GM12801 (cell line): Measurements from ENCODE around the gene GPC5.

Experiments
- TF ChIP-seq, protein P1 (sequence below): IDR thresholded peaks from one replicate; pipeline ENCODE4 v1.5.1; 2011; ENCODE audit warnings: control low read depth; ENCODE audit not compliant: insufficient read length; ENCODE audit errors: extremely low read depth

Gene GPC5

DNA sequence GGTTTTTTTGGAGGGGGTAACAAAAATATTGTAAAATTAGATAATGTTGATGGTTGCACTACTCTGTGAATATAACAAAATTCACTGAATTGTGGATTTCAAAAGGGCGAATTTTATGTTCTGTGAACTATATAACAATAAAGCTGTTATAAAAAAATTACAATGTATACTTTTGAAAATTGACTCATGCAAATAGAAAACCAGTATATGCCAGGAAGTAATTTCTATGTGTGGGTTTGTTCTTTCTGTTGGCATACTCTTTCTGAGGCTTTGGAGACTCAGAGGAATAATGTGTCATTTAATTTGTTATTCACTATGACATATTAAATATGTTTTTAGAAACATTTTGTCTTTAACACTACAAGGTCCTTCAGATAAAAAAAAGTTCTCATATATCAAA is 310.1 kb downstream of the GPC5 start:
- TF ChIP-seq, protein P1, sequence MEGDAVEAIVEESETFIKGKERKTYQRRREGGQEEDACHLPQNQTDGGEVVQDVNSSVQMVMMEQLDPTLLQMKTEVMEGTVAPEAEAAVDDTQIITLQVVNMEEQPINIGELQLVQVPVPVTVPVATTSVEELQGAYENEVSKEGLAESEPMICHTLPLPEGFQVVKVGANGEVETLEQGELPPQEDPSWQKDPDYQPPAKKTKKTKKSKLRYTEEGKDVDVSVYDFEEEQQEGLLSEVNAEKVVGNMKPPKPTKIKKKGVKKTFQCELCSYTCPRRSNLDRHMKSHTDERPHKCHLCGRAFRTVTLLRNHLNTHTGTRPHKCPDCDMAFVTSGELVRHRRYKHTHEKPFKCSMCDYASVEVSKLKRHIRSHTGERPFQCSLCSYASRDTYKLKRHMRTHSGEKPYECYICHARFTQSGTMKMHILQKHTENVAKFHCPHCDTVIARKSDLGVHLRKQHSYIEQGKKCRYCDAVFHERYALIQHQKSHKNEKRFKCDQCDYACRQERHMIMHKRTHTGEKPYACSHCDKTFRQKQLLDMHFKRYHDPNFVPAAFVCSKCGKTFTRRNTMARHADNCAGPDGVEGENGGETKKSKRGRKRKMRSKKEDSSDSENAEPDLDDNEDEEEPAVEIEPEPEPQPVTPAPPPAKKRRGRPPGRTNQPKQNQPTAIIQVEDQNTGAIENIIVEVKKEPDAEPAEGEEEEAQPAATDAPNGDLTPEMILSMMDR: no peak

DNA sequence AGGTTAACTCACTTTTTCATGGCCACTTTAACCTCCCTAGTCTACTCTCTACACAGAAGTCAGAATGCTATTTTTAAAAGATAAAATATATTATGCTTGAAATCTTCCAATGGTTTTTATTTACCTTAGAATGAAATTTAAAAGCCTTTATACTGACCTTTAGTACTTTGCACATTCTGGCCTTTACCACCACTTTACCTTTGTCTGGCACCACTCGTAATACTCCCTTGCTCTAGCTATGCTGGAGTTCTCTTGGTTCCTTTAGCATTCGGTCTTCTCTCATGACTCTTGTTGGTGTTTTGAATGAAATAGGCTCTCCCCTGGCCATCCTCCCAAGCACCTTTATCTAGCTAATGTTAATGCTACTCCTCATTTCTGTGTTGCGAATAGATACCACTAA is 310.8 kb downstream of the GPC5 start:
- TF ChIP-seq, protein P1: no peak

DNA sequence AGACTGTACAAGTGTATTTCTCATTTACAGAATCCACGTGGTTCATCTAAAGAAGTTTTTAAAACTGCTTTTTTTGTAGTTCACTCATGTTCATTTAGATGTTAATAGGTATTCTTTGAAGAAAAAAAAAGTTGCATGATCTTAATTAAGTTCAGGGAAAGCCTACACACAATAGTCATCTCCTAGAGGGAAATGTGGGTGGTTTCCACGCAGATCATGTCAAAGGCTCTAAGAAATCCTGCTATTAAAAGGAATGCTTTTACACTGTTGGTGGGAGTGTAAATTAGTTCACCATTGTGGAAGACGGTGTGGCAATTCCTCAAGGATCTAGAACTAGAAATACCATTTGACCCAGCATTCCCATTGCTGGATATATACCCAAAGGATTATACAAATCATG is 312.3 kb downstream of the GPC5 start:
- TF ChIP-seq, protein P1: no peak

DNA sequence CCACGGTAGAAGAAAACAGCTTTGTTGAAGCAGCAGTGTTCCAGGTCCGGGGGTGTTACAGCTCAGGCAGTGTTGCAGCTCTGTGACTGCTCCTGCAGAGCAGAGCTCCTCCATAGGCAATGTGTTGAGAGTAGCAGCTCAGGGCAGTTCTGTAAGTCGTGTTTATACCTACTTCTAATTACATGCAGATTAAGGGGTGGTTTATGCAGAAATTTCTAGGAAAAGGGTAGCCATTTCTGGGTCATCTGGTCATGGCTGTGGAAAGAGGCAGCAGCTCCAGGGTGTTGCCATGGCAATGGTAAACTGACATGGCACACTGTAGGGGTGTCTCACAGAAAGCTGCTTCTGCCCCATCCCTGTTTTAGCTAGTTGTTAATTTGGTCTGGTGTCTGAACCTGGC is 316.4 kb downstream of the GPC5 start:
- TF ChIP-seq, protein P1: no peak

- TF ChIP-seq, protein P1: no peak
Observed at GRCh38 chr13:91716436-91717065, 318.1 kb downstream of the GPC5 start.

- TF ChIP-seq, protein P1: no peak
Observed at GRCh38 chr13:91719033-91719432, 320.6 kb downstream of the GPC5 start.

DNA sequence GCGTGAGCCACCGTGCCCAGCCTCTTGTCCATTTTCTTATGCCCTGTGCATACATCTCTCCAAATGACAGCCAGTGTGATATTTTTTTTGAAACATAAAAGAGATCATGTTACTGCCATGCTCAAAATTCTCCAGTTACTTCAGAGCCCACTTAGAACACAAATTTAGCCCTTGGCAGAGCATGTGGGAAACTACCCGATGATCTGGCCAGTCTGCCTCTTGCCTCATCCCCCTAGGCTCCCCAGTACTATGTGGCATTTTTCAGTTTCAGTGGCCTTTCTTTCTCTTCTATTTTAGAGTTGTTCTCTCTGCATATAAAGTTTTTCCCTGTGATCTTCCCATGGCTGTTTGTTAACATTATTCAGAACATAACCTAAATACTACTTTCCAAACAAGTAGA is 323.0 kb downstream of the GPC5 start:
- TF ChIP-seq, protein P1: no peak
